Measurements from ENCODE around the gene FBXL7.

The FBXL7 gene

GRCh38 chr5:15948190-15948589 is 448.2 kb downstream of the FBXL7 start:
- no peak for TF ChIP-seq MAX (IDR thresholded peaks at IDR 0.05; ENCODE audit: low read depth, low read length)
- no peak overlapping the region for H3K4me3 ChIP-seq (ENCODE audit: low read depth, low read length)
- DNase-seq (ENCODE audit: low read depth): no peak

- no peak for DNase-seq (ENCODE audit: low read depth)
- no peak for TF ChIP-seq MYC (IDR thresholded peaks at IDR 0.05; ENCODE audit: low read depth, low read length)
- TF ChIP-seq MAX (IDR thresholded peaks at IDR 0.05; ENCODE audit: low read depth, low read length): no peak
- TF ChIP-seq POLR2A (IDR thresholded peaks at IDR 0.05; ENCODE audit: extremely low read depth, insufficient read length): no peak
- no peak for TF ChIP-seq CTCF (IDR thresholded peaks at IDR 0.05; ENCODE audit: low read depth, low read length)
- H3K4me3 ChIP-seq (ENCODE audit: low read depth, low read length): no peak overlapping the region
Measured at GRCh38 chr5:15951126-15951525, 451.1 kb downstream of the FBXL7 start.

- H3K4me3 ChIP-seq (ENCODE audit: low read depth, low read length): no peak overlapping the region
- no peak for DNase-seq (ENCODE audit: low read depth)
- TF ChIP-seq POLR2A (IDR thresholded peaks at IDR 0.05; ENCODE audit: extremely low read depth, insufficient read length): no peak
- no peak for TF ChIP-seq CTCF (IDR thresholded peaks at IDR 0.05; ENCODE audit: low read depth, low read length)
Measured at GRCh38 chr5:15951550-15951949, 451.6 kb downstream of the FBXL7 start.

- no peak overlapping the region for H3K4me3 ChIP-seq (ENCODE audit: low read depth, low read length)
- no peak for DNase-seq (ENCODE audit: low read depth)
- no peak for TF ChIP-seq CTCF (IDR thresholded peaks at IDR 0.05; ENCODE audit: low read depth, low read length)
- TF ChIP-seq POLR2A (IDR thresholded peaks at IDR 0.05; ENCODE audit: extremely low read depth, insufficient read length): no peak
- TF ChIP-seq MAX (IDR thresholded peaks at IDR 0.05; ENCODE audit: low read depth, low read length): no peak
- no peak for TF ChIP-seq MYC (IDR thresholded peaks at IDR 0.05; ENCODE audit: low read depth, low read length)
Measured at GRCh38 chr5:15956622-15957021, 456.6 kb downstream of the FBXL7 start.

GRCh38 chr5:15957124-15957523 is 457.1 kb downstream of the FBXL7 start:
- no peak overlapping the region for H3K4me3 ChIP-seq (ENCODE audit: low read depth, low read length)
- no peak for DNase-seq (ENCODE audit: low read depth)
- TF ChIP-seq CTCF (IDR thresholded peaks at IDR 0.05; ENCODE audit: low read depth, low read length): no peak
- no peak for TF ChIP-seq MAX (IDR thresholded peaks at IDR 0.05; ENCODE audit: low read depth, low read length)
- TF ChIP-seq POLR2A (IDR thresholded peaks at IDR 0.05; ENCODE audit: extremely low read depth, insufficient read length): no peak
- TF ChIP-seq MYC (IDR thresholded peaks at IDR 0.05; ENCODE audit: low read depth, low read length): no peak

GRCh38 chr5:15959370-15960164 is 459.6 kb downstream of the FBXL7 start:
- no peak for TF ChIP-seq MYC (IDR thresholded peaks at IDR 0.05; ENCODE audit: low read depth, low read length)
- DNase-seq (ENCODE audit: low read depth): no peak

GRCh38 chr5:15966066-15966640 is 466.2 kb downstream of the FBXL7 start:
- no peak overlapping the region for H3K4me3 ChIP-seq (ENCODE audit: low read depth, low read length)
- TF ChIP-seq MYC (IDR thresholded peaks at IDR 0.05; ENCODE audit: low read depth, low read length) (no peak), CTCF (IDR thresholded peaks at IDR 0.05; ENCODE audit: low read depth, low read length) (no peak), POLR2A (IDR thresholded peaks at IDR 0.05; ENCODE audit: extremely low read depth, insufficient read length) (no peak)
- no peak for DNase-seq (ENCODE audit: low read depth)

More at GRCh38 chr5:15959370-15960164, 459.6 kb downstream of the FBXL7 start:
- no peak overlapping the region for H3K4me3 ChIP-seq (ENCODE audit: low read depth, low read length)

Measured in NB4 (cell line).